NCI-H187 (cell line): ENCODE results near the gene TNRC6A.
"Not testable (repeated sequence)": the region's sequence is repeated elsewhere in the genome, so short reads cannot be mapped to it uniquely, and the experiment has no call there.

Source experiments
- DNase-seq, 2 experiments: peaks; one replicate each; lab custom pipeline; 2025; lab: John Stamatoyannopoulos, UW

TNRC6A gene

GRCh38 chr16:24758373-24758772 lies 28.9 kb downstream of the TNRC6A start:
- no peak for DNase-seq

GRCh38 chr16:24759006-24759405 lies 29.6 kb downstream of the TNRC6A start:
- DNase-seq, result no peak

GRCh38 chr16:24761526-24761925 lies 32.1 kb downstream of the TNRC6A start:
- DNase-seq, result no peak

DNA sequence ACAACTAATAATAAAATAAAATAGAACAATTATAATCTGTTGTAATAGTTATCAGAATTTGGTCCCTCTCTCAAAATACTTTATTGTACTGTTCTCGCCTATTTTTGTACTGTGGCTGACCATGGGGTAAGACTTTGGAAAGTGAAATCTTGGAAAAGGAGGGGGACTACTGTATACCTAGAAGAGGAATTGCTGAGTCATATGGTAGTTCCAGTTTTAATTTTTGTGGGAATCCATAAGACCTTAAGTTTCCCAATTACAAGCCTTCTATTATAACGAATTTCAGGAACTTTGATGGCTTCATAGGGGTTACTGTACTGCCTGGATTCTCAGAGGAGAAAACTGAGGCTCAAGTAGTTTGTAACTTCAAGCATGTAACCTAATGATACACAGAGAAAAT lies 35.5 kb downstream of the TNRC6A start:
- DNase-seq, result no peak

DNA sequence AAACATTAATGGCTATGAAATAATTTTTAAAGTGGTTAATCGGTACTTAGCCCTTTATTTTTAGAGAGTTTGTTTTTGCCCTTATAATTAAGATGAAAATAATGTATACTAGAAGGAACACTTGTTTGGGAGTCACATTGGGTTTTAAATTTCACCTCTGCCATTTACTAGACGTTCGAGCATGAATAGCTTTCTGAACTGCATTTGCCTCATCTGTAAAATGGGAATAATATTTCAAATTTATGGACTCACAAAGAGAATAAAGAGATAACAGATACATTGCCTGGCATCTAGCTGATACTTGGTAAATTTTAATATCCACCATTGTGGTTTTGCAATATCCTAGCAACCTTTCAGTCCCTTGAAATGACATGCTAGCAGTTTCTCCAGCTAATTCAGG lies 36.6 kb downstream of the TNRC6A start:
- DNase-seq, result no peak

- DNase-seq, result no peak
Observed at GRCh38 chr16:24769806-24770205, 40.4 kb downstream of the TNRC6A start.

GRCh38 chr16:24771132-24771778 lies 41.8 kb downstream of the TNRC6A start:
- no peak for DNase-seq

GRCh38 chr16:24771779-24772157 lies 42.3 kb downstream of the TNRC6A start:
- no peak for DNase-seq

GRCh38 chr16:24773771-24774427 lies 44.4 kb downstream of the TNRC6A start:
- DNase-seq, result no peak

- no peak for DNase-seq
Observed at GRCh38 chr16:24774510-24774909, 45.1 kb downstream of the TNRC6A start.

- no peak for DNase-seq
Observed at GRCh38 chr16:24775455-24775854, 46.0 kb downstream of the TNRC6A start.

DNA sequence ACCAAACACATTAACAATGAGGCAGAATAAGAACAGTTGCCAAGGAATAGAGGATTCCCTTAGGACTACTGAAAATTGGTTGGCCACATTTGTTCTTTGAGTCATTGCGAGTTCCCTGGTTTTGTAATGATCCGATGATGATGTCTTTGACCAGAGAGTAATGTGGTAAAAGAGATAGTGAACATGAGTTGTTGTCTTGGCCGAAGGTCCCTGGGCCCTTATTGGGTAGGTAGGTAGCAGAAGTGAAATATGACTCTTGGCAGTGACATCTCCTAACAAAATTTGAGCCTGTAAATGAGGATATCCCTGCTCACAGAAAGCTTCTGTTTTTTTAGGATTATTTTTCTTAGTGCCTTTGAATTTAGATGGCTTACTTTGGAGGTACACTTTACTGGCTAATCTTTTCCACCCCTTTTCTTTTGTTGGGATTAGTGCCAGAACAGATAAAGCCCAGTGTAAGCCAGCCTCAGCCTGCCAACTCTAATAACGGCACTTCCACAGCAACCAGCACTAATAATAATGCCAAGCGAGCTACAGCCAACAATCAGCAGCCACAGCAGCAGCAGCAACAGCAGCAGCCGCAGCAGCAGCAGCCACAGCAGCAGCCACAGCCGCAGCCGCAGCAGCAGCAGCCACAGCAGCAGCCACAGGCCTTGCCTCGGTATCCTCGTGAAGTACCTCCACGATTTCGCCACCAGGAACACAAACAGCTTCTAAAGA lies 47.2 kb downstream of the TNRC6A start:
- DNase-seq, result no peak

- DNase-seq, result no peak
Observed at GRCh38 chr16:24778671-24779070, 49.2 kb downstream of the TNRC6A start.

- no peak for DNase-seq
Observed at GRCh38 chr16:24781256-24781655, 51.8 kb downstream of the TNRC6A start.

DNA sequence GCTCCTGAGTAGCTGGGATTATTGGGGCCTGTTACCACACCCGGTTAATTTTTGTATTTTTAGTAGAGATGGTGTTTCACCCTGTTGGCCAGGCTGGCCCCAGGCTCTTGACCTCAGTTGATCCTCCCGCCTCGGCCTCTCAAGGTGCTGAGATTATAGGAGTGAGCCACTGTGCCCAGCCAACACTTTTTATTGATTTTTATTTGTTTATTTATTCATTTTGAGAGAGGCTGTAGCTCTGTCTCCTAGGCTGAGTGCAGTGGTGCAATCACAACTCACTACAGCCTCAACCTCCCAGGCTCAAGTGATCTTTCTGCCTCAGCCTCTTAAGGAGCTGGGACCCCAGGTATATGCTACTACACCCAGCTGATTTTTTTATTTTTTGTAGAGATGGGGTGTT lies 54.7 kb downstream of the TNRC6A start:
- DNase-seq, result no peak

GRCh38 chr16:24789881-24790280 lies 60.4 kb downstream of the TNRC6A start:
- no peak for DNase-seq

DNA sequence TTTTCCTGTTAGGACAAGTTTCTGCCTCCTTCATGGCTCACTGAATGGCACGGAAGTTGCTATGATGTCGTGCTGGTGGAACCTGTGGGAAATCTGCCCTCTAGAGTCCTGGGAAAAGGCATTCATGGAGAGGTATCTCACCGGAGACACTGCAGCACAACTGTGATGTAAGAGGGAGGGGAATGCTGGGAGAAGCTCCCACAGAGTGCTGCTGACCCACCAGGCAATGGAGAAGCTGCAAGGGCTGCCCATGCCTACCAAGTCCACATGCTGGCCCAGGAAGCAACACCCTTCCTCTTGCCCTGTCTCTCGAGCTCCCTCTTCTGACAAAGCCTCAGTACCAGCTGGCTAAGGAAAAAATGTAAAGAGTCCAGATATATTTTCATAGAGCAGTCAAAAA lies 71.1 kb downstream of the TNRC6A start:
- DNase-seq, result no peak

DNA sequence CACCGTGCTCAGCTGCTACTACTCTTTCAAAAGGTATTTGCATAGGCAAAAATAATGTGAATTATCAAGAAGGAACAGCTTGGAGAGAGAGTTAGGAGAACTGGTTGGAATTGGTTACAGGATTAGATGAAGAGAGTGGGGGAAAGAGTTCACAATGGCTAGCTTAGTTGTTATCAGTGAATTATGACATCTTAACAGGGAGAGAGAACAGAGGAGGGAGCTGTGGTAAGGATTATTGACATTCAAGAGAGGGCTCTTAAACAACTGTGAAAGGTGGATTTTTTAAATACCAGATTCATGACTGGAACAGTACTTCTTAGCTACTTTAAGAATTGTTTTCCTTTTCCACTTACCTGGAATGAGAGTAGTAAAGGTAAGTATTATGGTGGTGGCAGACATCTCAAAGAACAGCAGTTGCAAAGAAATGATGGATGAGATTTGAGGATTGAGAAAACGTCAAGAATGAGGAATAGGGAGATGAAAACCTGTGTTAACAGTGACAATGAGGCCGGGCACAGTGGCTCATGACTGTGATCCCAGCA lies 72.4 kb downstream of the TNRC6A start:
- DNase-seq, result no peak

GRCh38 chr16:24805484-24805883 lies 76.0 kb downstream of the TNRC6A start:
- no peak for DNase-seq

DNA sequence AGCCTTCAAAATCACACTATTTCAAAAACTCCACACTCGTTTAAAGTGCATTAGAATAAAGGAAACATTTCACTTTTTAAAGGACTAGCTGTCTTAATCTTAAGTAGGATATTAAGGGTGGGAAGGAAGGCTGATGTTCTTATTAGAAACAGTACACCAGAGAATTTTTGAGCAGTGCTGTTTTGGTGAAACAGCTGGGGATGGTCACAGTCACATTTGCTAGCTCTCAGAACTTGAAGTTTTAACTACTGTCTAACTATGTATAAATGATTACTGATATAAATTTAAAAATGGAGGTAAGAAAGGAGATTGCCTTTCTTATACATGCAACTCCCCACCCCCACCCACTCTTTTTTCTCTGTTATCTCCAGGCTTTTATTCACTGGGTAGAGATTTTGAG lies 77.8 kb downstream of the TNRC6A start:
- DNase-seq, result no peak

DNA sequence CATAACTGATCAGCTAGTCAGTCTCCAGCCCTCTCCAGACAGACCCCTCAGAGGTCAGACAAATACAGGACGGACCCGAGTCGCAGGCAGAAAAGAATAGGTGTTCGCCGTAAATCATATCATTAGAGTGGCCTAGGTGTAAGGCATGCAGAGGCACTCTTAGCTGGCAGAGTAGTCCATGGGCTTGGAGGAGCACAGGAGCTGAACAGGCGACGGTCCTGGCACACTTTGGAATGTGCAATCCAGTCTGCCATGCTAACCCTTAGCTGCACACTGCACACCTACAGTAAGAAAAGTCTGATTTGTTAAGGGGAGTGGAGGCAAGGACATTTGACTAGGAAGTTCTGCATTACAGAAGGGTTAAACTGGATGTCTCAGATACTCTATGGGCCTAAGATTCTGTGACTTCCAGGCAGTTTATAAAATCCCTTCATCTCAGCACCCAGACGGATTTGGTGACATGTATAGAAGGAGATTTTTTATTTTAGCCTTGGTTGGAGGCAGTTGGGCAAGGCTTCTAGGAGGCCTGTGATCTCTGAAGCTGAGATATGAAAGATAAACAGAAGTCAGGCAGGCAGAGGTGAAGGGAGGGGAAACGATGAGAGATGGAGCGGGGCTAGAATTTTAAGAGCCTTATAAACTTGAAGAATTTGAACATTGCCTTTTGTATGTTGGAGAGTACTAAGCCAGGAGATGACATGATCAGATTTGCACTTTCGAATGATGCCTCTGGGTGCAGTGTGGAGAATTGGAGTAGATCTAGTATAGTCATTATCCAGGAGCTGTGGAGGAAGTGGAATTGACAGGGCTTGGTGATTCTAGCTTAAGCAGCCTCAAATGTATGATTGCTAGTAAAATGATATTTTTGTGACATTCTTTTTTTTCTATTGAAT lies 81.7 kb downstream of the TNRC6A start:
- DNase-seq, result no peak

- DNase-seq, result not testable (repeated sequence)
Observed at GRCh38 chr16:24812813-24813212, 83.4 kb downstream of the TNRC6A start.
